ENCODE data around the gene PTCD2.
"Not testable (repeated sequence)": the region's sequence is repeated elsewhere in the genome, so short reads cannot be mapped to it uniquely, and the experiment has no call there.

The PTCD2 gene

DNA sequence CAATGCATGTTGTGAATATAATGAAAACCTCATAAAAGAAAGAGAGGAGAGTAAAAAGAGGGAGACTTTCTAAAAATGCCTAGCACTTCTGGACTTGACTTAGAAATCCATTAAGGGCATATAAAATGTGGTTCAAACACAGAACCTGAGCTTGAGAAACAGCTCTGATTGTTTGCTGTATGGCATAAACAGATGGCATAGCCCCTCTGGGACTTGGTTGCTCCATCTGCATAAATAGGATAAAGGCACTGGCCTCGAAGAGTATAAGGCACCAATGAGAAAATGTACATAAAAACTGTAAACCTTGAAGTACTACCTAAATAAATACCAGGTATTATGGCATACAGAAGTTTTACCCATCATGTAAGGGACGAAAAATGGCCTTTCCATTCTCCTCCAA, 23.9 kb upstream of the PTCD2 start:
- no peak for DNase-seq (ENCODE audit: low spot score)

DNA sequence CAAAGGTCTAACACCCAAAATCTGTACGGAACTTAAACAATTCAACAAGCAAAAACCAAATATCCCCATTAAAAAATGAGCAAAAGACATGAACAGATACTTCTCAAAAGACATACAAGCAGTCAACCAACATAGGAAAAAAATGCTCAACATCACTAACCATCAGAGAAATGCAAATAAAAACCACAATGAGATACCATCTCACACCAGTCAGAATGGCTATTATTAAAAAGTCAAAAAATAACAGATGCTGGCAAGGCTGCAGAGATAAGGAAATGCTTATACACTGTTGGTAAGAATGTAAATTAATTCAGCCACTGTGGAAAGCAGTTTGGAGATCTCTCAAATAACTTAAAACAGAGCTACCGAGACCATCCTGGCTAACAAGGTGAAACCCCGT, 22.0 kb upstream of the PTCD2 start:
- DNase-seq (ENCODE audit: low spot score), result not testable (repeated sequence)

DNA sequence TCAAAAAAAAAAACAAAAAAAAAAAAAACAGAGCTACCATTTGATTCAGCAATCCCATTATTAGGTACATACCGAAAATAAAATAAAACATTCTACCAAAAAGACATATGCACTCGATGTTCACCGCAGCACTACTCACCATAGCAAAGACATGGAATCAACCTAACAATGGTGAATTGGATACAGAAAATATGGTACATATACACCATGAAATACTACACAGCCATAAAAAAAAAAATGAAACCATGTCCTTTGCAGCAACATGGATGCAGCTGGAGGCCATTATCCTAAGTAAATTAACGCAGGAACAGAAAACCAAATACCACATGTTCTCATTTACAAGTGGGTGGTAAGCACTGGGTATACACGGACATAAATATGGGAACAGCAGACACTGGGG, 21.5 kb upstream of the PTCD2 start:
- DNase-seq (ENCODE audit: low spot score), result no peak

DNA sequence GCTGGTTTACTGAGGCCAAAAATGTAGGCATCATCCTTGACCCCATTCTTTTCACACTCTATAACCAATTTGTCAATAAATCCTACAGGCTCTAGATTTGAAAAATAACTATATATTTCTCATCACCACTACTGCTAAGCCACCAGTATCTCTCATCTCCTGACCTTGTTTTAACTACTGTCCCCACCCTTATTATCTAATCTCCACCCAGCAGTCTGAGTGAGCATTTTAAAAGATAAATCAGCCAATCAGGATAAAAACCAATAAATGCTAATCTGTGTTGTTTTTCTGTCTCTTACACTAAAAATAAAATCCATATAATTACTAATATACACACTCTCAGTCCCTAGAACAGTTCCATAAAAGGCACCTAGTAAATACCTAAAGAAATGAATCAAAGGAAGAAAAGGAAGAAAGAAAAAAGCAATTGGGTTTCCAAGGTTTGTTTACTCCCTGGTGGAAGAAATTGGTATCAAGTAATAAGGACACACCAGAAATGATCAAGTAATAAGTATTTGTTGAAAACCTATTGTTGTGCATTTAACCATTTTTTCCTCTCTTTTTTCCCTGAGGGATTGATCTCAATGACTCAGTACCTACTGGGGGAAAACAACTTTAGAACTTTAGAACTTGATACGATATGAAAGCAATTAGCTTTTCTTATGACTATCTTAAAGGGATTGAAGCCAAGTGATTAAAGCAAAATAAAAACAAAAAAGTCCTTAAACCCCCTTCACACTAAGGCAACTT, 19.4 kb upstream of the PTCD2 start:
- DNase-seq (ENCODE audit: low spot score), result no peak

DNA sequence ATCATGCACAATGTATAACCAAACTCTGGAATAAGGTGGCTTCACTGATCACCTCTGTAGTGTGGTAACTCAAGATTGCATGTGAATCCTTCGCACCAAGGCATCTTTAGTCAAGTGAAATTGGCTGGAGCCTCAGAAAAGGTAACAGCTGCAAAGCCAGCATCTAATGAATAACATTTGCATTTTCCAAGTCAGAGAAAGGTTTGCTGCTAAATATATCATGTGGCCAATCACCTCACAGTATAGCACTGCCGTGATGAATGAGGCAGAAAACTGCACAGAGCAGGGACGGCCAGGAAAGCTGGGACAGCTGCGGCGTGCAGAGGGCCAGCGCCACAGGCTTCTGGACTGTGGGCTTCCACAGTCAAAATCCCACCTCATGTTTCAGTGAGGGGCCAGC, 18.6 kb upstream of the PTCD2 start:
- DNase-seq (ENCODE audit: low spot score), result no peak

DNA sequence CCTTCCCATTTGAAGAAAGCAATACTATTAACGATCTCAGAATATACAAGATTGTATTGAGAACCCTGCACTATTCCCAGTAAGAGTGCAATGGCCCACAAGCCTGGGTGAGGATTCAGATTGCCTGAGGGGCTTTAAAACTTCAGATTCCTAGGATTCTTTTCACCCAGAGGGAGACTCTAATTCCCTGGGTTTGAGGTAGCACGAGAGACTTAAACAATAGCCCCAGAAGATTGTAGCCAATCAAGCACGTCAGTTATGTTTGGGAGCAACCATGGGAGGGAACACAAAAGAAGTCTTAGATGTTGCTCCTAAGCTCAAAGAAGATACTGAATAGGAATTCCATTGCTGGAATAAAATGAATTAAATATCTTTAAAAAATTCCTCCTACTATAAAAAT, 18.0 kb upstream of the PTCD2 start:
- DNase-seq (ENCODE audit: low spot score), result no peak

DNA sequence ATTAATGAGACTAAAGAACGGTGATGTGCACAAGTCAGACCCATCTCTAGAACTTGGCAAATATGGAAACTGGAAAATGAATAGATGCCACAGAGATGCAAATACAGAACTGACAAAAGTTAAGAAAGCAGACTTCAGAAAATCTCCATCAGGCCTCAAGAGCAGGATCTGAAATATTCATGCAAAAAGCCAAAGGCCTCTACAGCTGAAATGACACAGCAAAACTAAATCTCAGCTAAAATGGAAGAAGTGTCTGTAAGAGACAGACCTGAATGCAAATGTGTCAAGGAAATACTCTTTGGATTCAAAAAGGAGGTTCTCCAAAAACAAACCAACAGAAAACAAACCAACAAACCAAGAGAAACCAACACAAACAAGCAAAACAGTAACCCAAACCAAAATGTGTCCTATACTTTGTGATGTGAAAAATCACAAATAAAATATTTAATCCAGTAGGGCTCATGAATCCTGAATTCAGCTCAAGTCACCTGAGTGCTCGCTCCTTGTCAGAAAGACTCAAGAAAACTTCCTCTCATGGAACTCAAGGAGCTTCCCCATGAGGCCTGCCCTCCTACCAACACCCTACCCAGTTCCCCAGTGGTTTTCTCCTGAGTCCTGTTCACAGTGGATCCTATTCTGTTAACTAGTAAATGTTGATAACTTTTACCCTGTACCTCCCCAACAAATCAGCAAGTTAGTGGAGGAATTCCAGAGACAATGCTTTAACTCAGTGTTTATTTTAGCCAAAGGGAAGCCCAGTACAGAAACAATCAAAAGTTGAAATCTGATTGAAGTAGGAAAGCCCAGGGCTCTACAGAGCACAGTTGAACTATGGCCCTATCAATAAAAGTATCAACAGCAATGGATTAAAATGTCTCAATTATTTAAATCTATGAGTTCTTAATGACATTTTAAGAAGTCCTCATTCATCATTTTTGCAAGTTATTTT, 14.7 kb upstream of the PTCD2 start:
- DNase-seq (ENCODE audit: low spot score), result no peak

DNA sequence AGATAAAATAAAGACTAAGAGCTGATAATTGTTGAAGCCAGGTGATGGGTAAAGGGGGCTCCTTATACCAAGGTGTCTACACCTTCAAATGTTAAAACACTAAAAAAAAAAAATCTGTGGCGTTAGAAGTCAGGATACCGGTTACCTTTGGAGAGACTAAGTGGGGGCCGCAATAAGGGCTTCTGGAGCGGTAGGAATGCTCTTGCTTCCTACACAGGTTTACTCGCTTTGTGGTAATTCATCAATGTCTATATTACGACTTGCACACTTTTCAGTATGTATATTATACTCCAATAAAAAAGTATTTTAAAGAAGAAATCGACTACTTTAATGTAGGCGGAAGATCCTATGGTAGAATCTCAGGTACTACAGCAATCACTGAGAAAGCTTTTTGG, 12.6 kb upstream of the PTCD2 start:
- no peak for DNase-seq (ENCODE audit: low spot score)

DNA sequence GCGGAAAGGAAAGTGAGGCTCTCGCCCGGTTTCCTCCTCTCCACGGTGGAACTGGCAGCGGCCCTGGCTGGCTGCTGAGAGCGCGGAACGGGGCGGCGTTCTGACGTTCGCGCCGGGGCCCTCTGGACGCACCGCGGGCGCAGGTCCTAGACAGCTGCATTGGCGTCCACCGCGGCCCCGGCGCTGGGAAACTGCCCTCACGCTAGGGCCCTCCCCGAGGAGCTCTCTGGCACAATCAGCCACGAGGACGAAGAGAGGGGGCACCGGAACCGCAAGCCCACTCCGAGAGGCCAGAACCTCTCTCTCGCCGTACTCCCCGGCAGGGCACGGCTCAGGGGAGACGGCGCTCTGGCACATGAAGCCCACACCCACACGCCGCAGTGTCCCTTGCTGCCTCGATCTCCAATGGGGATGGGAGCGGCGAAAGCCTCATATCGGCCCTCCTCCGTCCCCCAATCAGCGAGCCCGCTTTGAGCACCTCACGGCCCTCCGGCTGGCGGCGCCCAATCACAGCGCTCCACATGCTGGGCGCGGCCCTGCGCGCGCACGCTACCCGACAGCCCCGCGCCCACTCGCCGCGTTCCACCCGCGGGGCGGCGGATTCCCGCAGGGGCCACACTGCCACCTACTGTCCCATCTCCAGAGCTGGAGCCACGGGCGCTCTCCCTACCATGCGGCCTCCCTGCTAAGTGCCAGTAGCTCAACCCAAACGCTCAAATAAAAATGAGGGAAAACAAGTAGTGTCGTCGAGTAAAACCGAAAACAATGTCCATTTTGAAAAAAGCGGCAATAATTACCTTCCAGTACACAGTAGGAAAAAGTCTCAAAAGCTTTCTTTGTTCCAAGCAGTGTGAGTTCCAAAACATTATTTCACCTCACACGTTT, 12.0 kb upstream of the PTCD2 start:
- peak; percentile 98 for DNase-seq (ENCODE audit: low spot score)

DNA sequence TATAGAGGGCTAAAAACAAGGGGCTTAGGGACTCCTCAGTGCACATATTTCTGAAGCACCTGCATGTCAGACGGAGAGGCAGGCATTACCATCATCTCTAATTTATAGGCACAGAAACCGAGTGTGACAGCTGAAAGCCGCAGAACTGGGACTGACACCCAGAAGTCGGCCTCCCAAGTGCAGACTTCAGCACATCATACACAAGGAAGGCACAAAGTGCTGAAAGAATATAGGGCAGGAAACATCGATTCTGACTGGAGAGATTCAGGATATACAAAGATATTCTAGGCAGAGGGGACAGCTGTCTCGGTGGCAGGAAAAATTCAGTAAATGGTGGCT, 11.4 kb upstream of the PTCD2 start:
- DNase-seq (ENCODE audit: low spot score), result no peak

DNA sequence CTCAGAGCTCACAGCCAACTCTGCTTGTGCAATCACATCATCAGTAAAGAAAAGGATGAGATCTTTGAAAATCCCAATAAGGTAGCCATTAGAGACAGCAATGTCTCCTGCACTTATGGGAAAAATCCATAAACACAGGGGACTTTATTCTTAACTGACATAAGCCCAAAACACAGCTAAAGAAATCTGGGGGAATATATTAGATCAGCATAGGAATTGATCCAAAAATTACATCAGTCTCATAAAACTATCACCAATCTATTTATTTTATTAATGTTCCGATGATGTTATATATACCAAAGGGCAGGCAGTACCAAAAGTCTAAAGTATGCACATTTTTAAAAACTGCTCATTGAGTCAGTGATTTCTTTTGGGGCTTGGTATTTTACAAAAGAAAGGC, 7.0 kb upstream of the PTCD2 start:
- DNase-seq (ENCODE audit: low spot score), result no peak

DNA sequence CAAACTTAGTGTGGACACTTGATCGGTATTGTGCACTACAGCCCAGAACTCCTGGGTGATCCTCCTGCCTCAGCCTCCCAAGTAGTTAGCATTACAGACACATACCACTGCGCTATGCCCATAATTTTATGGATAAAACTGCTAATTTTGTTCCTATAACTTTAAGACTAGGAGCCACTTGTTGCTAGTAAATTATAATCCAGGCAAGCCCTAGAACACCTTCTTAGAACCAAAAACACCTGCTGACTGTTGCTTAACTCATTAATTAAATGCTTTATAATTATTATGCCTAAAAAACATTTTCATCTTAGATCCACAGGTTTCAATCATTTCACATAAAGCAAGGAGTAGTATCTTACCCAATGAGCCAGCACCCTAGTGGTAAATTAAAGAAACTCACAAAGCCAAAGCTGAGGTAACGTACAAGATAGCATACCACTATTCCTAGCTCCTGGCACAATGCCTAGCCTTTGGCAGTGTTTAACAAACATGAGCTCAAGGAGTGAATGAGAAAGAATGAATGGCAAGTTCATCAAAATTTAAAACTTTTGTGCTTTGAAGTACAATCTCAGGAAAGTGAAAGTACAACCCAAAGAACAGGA, 5.5 kb upstream of the PTCD2 start:
- DNase-seq (ENCODE audit: low spot score), result no peak

DNA sequence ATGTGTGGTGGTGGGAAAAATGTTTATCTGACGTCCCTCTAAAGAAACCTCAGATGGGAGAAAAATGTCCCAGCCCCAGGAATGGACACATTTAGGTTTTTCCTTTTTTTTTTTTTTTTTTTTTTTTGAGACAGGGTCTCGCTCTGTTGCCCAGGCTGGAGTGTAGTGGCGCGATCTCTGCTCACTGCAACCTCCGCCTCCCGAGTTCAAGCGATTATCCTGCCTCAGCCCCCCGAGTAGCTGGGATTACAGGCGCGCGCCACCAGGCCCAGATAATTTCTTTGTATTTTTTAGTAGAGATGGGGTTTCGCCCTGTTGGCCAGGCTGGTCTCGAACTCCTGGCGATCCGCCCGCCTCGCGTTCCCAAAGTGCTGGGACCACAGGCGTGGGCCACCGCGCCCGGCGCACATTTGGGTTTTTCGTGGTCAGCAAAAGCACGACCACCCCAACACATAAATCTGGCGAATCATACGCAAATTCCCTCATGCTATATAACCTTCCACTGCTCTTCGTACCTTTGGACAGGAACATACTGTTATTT, 668 bp upstream of the PTCD2 start:
- not testable (repeated sequence) for DNase-seq (ENCODE audit: low spot score)

DNA sequence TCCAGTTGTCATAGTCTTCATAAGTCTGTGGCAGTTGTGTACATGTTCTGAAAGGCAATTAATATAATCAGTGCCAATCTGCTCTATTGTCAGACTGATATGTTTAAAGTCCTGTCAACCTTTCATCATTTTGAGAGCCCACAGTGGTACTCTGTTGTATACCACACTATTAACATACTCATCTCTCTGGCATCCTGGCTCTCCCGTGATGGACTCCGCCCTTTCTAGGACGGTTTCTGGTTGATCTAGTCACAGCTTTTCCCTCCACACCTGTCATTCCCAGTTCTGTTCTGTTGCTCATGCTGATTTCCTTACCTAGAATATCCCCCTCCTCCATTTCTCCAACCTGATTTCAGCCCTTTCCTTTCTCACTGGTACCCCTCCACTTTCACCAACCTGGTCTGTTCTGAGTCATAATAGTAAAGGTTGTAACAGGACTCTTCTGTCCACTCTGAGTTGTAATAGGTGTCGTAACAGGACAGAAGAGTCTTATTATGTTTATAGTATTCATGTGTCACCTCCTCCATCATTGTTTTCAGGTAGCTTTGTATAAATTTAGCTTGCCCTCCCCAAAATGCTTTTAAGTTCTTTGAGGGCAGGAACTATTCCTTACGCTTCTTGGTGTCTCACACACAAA, 4.1 kb downstream of the PTCD2 start:
- no peak for DNase-seq (ENCODE audit: low spot score)

DNA sequence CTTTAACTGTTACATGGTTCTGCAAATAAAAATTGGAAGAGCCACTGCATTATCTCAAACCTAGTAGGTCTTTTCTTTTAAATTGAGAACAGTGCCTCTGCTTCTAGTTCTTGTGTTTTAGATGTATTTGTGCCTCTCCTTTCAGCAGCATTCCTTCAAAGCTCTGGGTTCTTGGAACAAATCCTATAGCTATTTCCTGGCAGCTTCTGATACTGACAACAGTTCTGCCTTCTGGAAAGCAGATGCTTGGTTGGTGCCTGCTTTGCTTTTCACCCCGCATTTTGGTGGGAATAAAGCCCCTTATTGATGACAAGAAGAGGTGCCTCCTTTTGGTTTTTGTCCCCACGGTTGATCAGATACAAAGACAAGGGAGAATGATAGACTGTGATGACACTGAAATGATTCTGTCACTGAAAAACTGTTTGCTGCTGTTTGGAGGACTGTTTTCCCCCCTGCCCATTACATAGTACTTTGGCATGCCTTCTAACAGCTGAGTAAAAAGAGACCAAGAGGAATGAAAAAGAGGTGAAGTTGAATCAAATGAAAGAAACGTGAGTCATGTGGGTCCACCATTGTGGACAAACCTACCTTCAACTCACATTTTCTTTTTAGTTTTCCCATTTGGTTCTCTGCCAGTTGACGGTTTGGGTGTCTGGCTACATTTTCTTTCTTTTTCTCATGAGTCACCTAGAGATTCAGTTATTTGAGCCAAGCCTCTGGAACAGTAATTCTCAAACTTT, 5.6 kb downstream of the PTCD2 start:
- DNase-seq (ENCODE audit: low spot score), result no peak

DNA sequence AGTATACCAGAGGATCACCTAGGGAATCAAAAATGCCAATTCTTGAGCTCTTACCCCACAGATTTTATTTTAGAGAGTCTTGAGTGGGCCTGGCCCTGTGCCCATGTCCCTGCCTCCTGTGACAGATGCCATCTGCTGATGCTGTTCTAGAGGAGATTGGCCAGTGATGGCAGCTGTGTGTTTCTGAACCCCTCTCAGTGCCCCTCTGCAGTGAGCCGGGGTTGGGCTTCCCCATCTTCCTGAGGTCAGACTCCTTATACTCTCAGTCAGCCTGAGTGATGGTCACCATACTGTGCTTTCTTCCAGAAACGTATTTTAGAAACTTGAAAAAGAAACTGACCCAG, 6.1 kb downstream of the PTCD2 start:
- DNase-seq (ENCODE audit: low spot score), result no peak

DNA sequence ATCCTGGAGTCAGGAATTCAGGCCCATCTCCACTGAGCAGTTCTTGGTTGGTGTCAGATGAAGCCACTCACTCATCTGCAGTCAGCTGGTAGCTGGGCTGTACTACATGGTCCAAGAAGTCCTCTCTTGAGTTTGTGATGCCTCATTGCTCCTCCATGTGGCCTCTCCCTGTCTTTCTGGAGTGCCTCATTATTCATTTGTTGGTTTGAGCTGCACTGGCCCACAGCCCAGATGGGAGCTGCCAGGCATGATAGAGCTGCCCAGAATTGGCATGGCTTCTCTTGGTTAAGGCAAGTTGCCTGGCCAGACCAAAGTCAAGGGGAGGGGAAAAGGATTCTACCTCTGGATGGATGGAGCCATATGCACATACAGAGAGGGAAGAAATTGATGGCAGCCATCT, 8.0 kb downstream of the PTCD2 start:
- no peak for DNase-seq (ENCODE audit: low spot score)

DNA sequence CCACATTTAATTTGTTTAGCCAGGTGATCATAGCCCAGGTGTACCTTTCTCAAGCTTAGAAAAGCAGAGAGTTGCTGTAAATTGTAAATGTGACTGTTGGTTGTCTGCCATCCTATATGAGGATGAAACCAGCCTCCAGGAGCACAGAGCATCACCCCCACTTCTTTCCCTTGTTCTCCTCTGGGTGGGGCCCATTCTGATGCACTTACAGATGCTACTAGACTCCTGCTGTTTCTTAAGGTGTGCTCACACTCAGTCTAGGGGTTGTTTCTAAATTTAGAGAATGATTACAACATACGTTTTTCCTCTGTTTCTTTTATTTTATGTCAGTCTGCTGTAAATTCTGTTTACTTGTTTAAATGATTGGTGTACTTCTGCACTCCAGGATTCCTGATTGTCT, 10.5 kb downstream of the PTCD2 start:
- DNase-seq (ENCODE audit: low spot score), result no peak

DNA sequence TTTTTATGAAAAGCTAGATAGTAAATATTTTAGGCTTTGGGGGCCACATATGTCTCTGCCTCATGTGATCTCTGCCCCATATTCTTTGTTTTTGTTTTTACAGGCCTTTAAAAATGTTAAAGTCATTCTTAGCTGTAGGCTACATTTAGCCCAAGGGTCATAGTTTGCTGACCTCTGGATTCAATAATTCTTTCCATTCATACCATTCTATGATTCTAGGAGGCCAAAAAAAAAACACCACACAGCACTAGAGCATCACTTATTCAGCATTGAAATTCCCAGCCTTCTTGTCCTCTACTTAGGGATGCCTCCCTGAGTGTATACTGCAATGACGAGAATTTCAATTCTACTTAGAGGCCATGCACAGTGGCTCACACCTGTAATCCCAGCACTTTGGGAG, 17.0 kb downstream of the PTCD2 start:
- DNase-seq (ENCODE audit: low spot score), result no peak

DNA sequence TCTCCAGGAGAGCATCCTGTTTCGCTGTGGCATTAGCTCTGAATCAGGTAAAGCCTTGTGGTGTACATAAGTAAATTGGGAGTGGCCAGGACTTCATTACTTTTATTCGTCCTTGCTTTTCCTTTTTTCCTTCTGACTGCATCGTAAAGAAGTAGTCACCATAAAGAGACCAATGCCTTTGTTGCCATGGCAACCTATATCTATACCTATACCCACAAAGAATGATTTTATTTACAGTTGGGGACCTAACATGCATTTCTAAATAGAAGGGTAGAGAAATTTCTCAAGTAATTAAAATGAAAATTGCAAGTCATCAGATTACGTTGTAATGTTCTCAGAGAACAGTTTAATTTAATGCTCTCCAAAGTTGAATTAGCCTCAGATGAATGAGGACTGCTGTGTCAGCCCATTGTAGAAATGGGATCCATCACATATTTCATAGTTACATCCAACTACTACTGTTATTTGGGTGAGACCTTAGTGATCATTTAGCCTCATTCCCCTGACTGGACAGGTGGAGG, 18.6 kb downstream of the PTCD2 start:
- no peak for DNase-seq (ENCODE audit: low spot score)

Data from SK-N-DZ (cell line).